ENCODE measurements around the gene WDR82.

- TF ChIP-seq POLR2AphosphoS5 (IDR thresholded peaks at IDR 0.05; ENCODE audit: low read depth, low read length), result no peak
- TF ChIP-seq POLR2A (IDR thresholded peaks at IDR 0.05; ENCODE audit: low read depth, low read length), result no peak
- TF ChIP-seq TAF1 (IDR thresholded peaks at IDR 0.05; ENCODE audit: borderline replicate concordance, low read depth, low read length), result no peak
Measured at GRCh38 chr3:52291508-52292181, 13.2 kb upstream of the WDR82 start.

Data from GM12892 (cell line).